Ascending aorta (tissue), 2 donors: Measurements from ENCODE around the gene CD34. TPM values are rescaled to one million over a fixed set of nuclear protein-coding genes. Genes with fewer than 3 reads are reported as not detected.

Experiments
- DNase-seq, 2 donors: peaks; one replicate each; pipeline ENCODE4 v3.0.0-alpha.2; 2019; ENCODE audit warnings: low spot score in 2 of 2
- H3K27ac ChIP-seq, 2 donors: fragments of 200-600 bp; sonication (generic); one replicate each; pipeline ENCODE4 v1.5.1; 2016 to 2017; ENCODE audit warnings: mild to moderate bottlenecking in 1 of 2
- H3K27me3 ChIP-seq: fragments of 200-600 bp; sonication (generic); one replicate; pipeline ENCODE4 v1.5.1; 2017
- H3K36me3 ChIP-seq, 2 donors: fragments of 200-600 bp; sonication (generic); one replicate each; pipeline ENCODE4 v1.5.1; 2016
- H3K4me1 ChIP-seq, 2 donors: fragments of 200-600 bp; sonication (generic); one replicate each; pipeline ENCODE4 v1.5.1; 2016 to 2017; ENCODE audit warnings: mild to moderate bottlenecking in 1 of 2
- H3K4me3 ChIP-seq, 2 donors: fragments of 200-600 bp; sonication (generic); one replicate each; pipeline ENCODE4 v1.5.1; 2016 to 2017; ENCODE audit warnings: mild to moderate bottlenecking in 1 of 2
- H3K9me3 ChIP-seq, 2 donors: fragments of 200-600 bp; sonication (generic); one replicate each; pipeline ENCODE4 v1.5.1; 2016
- intact Hi-C: fragments of 100-400 bp; cut with DNase I; formaldehyde crosslinking; loops from one replicate; pipeline ENCODE4 v1.15.1; 2023
- total RNA-seq: library from RNA; depleted of rRNA; stranded (reverse); fragments of >200 nt; gene quantifications from one replicate; pipeline ENCODE4 v1.1.0, GENCODE V29; 2016
- TF ChIP-seq, protein P1 (sequence below), 3 experiments: fragments of 200-600 bp in 2 of 3; fragments of 450-650 bp in 1 of 3; sonication (generic) in 2 of 3; IDR thresholded peaks; one replicate each; pipeline ENCODE4 v1.5.1; 2016 to 2019; ENCODE audit warnings: antibody characterized with exemption in 3 of 3, mild to moderate bottlenecking in 1 of 3, moderate library complexity in 1 of 3

The CD34 gene
- total RNA-seq, 1 donor from 2014 or later, result 142 TPM

GRCh38 chr1:207856276-207857023, 54.5 kb downstream of the CD34 start:
- TF ChIP-seq, protein P1, sequence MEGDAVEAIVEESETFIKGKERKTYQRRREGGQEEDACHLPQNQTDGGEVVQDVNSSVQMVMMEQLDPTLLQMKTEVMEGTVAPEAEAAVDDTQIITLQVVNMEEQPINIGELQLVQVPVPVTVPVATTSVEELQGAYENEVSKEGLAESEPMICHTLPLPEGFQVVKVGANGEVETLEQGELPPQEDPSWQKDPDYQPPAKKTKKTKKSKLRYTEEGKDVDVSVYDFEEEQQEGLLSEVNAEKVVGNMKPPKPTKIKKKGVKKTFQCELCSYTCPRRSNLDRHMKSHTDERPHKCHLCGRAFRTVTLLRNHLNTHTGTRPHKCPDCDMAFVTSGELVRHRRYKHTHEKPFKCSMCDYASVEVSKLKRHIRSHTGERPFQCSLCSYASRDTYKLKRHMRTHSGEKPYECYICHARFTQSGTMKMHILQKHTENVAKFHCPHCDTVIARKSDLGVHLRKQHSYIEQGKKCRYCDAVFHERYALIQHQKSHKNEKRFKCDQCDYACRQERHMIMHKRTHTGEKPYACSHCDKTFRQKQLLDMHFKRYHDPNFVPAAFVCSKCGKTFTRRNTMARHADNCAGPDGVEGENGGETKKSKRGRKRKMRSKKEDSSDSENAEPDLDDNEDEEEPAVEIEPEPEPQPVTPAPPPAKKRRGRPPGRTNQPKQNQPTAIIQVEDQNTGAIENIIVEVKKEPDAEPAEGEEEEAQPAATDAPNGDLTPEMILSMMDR (IDR thresholded peaks at IDR 0.05), result no peak
- peaks cover 3 to 10% of the 10 kb centered on the region in 2 donors for H3K36me3 ChIP-seq
- H3K4me3 ChIP-seq, result no peak overlapping the region
- peak in 1 of 2 donors; percentile 51 for DNase-seq
- peaks cover 5 to 45% of the 10 kb centered on the region in 2 donors for H3K4me1 ChIP-seq
- no peaks in the 10 kb centered on the region for H3K27me3 ChIP-seq
- intact Hi-C loops, result no loop called here
- no peak overlapping the region for H3K27ac ChIP-seq
- H3K9me3 ChIP-seq, result no peaks in the 10 kb centered on the region

DNA sequence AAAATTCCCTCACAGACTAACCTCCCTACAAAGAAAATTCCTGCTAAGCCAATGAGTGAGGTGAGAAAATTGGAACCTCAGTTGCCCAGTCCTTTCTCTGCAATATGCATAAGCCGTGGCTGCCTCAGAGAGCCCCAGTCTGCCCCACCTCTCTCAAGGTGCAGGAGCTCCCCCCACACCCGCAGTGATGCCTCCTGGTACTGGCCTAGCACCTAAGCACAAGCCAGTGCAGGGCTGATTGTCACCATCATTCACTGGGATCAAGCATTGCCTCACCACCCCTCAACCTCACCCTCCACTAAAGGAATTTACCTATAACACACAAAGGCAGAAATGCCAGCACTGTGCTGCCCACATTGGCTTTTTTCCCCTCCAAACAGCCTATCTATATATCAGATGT, 56.9 kb downstream of the CD34 start:
- Histone ChIP-seq H3K27ac (peak overlapping the region in 1 of 2 donors; percentile 82), H3K4me1 (peaks cover 24 to 59% of the 10 kb centered on the region in 2 donors)
- TF ChIP-seq, protein P1 (IDR thresholded peaks at IDR 0.05), result no peak

GRCh38 chr1:207853372-207853757, 57.6 kb downstream of the CD34 start:
- DNase-seq, result peak in 1 of 2 donors; percentile 33
- peak overlapping the region; percentile 74 to 82 for H3K27ac ChIP-seq
- intact Hi-C loops, result no loop called here
- TF ChIP-seq, protein P1 (IDR thresholded peaks at IDR 0.05), result no peak
- H3K27me3 ChIP-seq, result no peaks in the 10 kb centered on the region
- no peak overlapping the region for H3K4me3 ChIP-seq
- no peaks in the 10 kb centered on the region for H3K9me3 ChIP-seq
- H3K36me3 ChIP-seq, result peaks cover 3 to 10% of the 10 kb centered on the region in 2 donors
- H3K4me1 ChIP-seq, result peaks cover 20 to 58% of the 10 kb centered on the region in 2 donors

More for the DNA sequence above, 56.9 kb downstream of the CD34 start:
- Histone ChIP-seq H3K4me3 (no peak overlapping the region), H3K9me3 (no peaks in the 10 kb centered on the region), H3K27me3 (no peaks in the 10 kb centered on the region), H3K36me3 (peaks cover 3 to 10% of the 10 kb centered on the region in 2 donors)
- DNase-seq, result peak in 1 of 2 donors; percentile 57
- intact Hi-C loops, result no loop called here

- peak in 1 of 2 donors; percentile 52 for DNase-seq
- intact Hi-C loops, result no loop called here
- Histone ChIP-seq H3K27ac (peak overlapping the region; percentile 74 to 82), H3K9me3 (no peaks in the 10 kb centered on the region), H3K36me3 (peaks cover 3 to 10% of the 10 kb centered on the region in 2 donors), H3K27me3 (no peaks in the 10 kb centered on the region), H3K4me1 (peaks cover 20 to 64% of the 10 kb centered on the region in 2 donors), H3K4me3 (no peak overlapping the region)
- TF ChIP-seq, protein P1 (IDR thresholded peaks at IDR 0.05), result no peak
Measured at GRCh38 chr1:207852576-207853371, 58.2 kb downstream of the CD34 start.

DNA sequence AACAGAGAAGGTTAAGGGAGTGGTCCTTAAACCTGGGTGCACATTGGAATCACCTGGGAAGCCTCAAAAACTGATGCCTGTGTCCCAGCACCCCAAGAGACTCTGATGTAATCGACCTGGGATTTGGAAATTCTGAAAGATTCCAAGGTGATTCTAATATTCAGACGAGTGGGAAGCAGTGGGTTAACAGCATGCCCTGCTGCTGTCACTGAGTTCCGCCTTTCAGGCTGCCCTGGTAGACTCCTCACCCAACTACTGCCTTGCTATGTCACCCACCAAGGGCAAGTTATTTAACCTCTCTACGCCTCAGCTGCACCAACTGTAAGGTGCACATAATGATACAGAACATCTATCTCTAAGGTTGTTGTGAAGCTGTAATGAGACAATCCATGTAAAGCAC, 59.2 kb downstream of the CD34 start:
- TF ChIP-seq, protein P1 (IDR thresholded peaks at IDR 0.05), result no peak
- intact Hi-C loops, result no loop called here
- Histone ChIP-seq H3K36me3 (peaks cover 0 to 8% of the 10 kb centered on the region in 2 donors), H3K9me3 (no peaks in the 10 kb centered on the region), H3K27ac (peak overlapping the region; percentile 74 to 82), H3K4me1 (peaks cover 20 to 63% of the 10 kb centered on the region in 2 donors), H3K27me3 (no peaks in the 10 kb centered on the region), H3K4me3 (no peak overlapping the region)
- peak in 1 of 2 donors; percentile 50 for DNase-seq
